Natural killer cell (primary cell): ENCODE measurements around the gene KCNA5. TPM values are rescaled to one million over a fixed set of nuclear protein-coding genes. Genes with fewer than 3 reads are reported as not detected.

Experiments
- ATAC-seq, 3 donors: fragments of 150-1000 bp in 2 of 3; fragments of 200-7000 bp in 1 of 3; cut with Tn5 transposase; 1 replicate in 1 of 3; 2 replicates in 2 of 3; pipeline ENCODE4 v1.10.0; 2021; ENCODE audit warnings: mild to moderate bottlenecking in 2 of 3, moderate library complexity in 2 of 3
- DNase-seq, 2 donors: peaks; one replicate each; pipeline versions ENCODE4 v3.0.0 to v3.0.0-alpha.2; 2013 to 2021; ENCODE audit warnings: mixed read lengths in 1 of 2
- H3K27ac ChIP-seq: one replicate; pipeline ENCODE4 v1.5.1; 2013; ENCODE audit warnings: mild to moderate bottlenecking, low read length
- H3K27me3 ChIP-seq: one replicate; pipeline ENCODE4 v1.6.1; 2013; ENCODE audit warnings: low read length; ENCODE audit not compliant: control insufficient read depth, insufficient read depth
- H3K36me3 ChIP-seq: one replicate; pipeline ENCODE4 v1.6.1; 2013; ENCODE audit warnings: low read length; ENCODE audit not compliant: control insufficient read depth, insufficient read depth
- H3K4me1 ChIP-seq: one replicate; pipeline ENCODE4 v1.6.1; 2013; ENCODE audit warnings: low read length; ENCODE audit not compliant: control insufficient read depth, insufficient read depth
- H3K4me3 ChIP-seq: one replicate; pipeline ENCODE4 v1.5.1; 2013; ENCODE audit warnings: low read length
- H3K9me3 ChIP-seq: one replicate; pipeline ENCODE4 v1.6.1; 2013; ENCODE audit warnings: low read length; ENCODE audit not compliant: control insufficient read depth, insufficient read depth
- H3K27ac Mint-ChIP-seq, 2 donors: one replicate each; pipeline ENCODE4 v1.8.0; 2022; ENCODE audit warnings: mild to moderate bottlenecking in 2 of 2, mixed read lengths in 2 of 2, moderate library complexity in 1 of 2
- H3K27me3 Mint-ChIP-seq, 2 donors: one replicate each; pipeline ENCODE4 v1.8.0; 2022; ENCODE audit warnings: low read depth in 2 of 2, mixed read lengths in 2 of 2
- H3K36me3 Mint-ChIP-seq: one replicate; pipeline ENCODE4 v1.8.0; 2022; ENCODE audit warnings: mixed read lengths
- H3K4me1 Mint-ChIP-seq, 2 donors: one replicate each; pipeline ENCODE4 v1.8.0; 2022; ENCODE audit warnings: mixed read lengths in 2 of 2
- H3K4me3 Mint-ChIP-seq: one replicate; pipeline ENCODE4 v1.8.0; 2022; ENCODE audit warnings: mild to moderate bottlenecking, moderate library complexity, mixed read lengths
- H3K9me3 Mint-ChIP-seq, 2 donors: one replicate each; pipeline ENCODE4 v1.8.0; 2022; ENCODE audit warnings: mixed read lengths in 2 of 2
- WGBS: methylation state at CpG from one replicate; pipeline ENCODE4 v1.1.7; 2013; ENCODE audit warnings: missing lambda C conversion rate; ENCODE audit not compliant: insufficient coverage; 5-methylcytosine and 5-hydroxymethylcytosine counted together
- intact Hi-C: fragments of 100-400 bp; cut with micrococcal nuclease; formaldehyde crosslinking; loops from one replicate; pipeline ENCODE4 v1.14.2; 2022
- total RNA-seq, 4 donors: library from RNA; stranded (reverse); fragments of 120-200 nt in 1 of 4; gene quantifications; one replicate each; pipeline versions ENCODE4 v1.2.3 to v1.2.4, GENCODE V29; 2013 to 2022
- TF ChIP-seq, protein P1 (sequence below): fragments of 200-600 bp; IDR thresholded peaks from one replicate; pipeline ENCODE4 v1.8.0; 2022; ENCODE audit warnings: antibody characterized with exemption

KCNA5 gene
- under 1 TPM in 1 of 3 donors, not detected in 2; 0.13 TPM for total RNA-seq
- total RNA-seq (2013): not detected

DNA sequence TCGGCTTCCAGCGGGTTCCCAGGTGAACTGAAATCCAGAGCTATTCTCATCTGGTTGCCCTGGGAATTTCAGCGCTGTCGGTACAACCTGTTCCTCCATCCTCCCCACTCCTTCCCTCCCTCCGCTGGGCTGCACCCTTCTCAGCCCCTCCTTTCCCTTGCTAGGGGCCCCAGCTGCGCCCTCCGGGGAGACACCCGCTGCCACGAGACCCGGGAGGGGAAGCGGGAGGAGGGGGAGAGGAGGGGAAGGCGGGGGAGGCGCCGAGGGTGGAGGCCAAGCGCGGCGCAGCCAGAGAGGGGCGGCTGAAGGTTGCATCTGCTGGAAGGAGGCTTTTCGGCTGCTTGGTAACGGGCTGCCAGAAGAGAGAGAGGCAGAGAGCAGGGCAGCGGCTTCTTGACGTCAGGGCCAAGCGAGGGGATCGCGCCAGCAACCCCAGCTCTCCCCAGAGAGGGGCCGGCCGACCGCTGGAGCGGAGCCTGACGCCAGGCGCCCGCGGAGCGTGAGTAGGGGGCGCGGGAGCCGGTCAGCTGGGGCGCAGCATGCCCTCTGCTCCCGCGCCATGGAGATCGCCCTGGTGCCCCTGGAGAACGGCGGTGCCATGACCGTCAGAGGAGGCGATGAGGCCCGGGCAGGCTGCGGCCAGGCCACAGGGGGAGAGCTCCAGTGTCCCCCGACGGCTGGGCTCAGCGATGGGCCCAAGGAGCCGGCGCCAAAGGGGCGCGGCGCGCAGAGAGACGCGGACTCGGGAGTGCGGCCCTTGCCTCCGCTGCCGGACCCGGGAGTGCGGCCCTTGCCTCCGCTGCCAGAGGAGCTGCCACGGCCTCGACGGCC lies at the start of gene KCNA5:
KCNA5 (plus strand) TSS at position 291 of the 831 bp plus-strand sequence; CDS start at position 560, 269 bp downstream.
- peaks cover 28 to 58% of the 10 kb centered on the region in 2 donors for H3K27me3 Mint-ChIP-seq
- Histone ChIP-seq H3K36me3 (no peaks in the 10 kb centered on the region), H3K4me3 (no peak within 1 kb of the TSS), H3K9me3 (no peaks in the 10 kb centered on the region), H3K4me1 (no peaks in the 10 kb centered on the region), H3K27me3 (peaks cover 2% of the 10 kb centered on the region), H3K27ac (no peak within 1 kb of the TSS)
- H3K4me3 Mint-ChIP-seq: no peak within 1 kb of the TSS
- WGBS: 5% methylated on average over 67 of the region's 68 CpGs
- H3K4me1 Mint-ChIP-seq: no peaks in the 10 kb centered on the region
- no peaks in the 10 kb centered on the region for H3K36me3 Mint-ChIP-seq
- no peaks in the 10 kb centered on the region for H3K9me3 Mint-ChIP-seq
- ATAC-seq (no peak), DNase-seq (no peak)
- intact Hi-C loops: no loop called here
- H3K27ac Mint-ChIP-seq: no peak within 1 kb of the TSS
- TF ChIP-seq, protein P1, sequence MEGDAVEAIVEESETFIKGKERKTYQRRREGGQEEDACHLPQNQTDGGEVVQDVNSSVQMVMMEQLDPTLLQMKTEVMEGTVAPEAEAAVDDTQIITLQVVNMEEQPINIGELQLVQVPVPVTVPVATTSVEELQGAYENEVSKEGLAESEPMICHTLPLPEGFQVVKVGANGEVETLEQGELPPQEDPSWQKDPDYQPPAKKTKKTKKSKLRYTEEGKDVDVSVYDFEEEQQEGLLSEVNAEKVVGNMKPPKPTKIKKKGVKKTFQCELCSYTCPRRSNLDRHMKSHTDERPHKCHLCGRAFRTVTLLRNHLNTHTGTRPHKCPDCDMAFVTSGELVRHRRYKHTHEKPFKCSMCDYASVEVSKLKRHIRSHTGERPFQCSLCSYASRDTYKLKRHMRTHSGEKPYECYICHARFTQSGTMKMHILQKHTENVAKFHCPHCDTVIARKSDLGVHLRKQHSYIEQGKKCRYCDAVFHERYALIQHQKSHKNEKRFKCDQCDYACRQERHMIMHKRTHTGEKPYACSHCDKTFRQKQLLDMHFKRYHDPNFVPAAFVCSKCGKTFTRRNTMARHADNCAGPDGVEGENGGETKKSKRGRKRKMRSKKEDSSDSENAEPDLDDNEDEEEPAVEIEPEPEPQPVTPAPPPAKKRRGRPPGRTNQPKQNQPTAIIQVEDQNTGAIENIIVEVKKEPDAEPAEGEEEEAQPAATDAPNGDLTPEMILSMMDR: no peak

DNA sequence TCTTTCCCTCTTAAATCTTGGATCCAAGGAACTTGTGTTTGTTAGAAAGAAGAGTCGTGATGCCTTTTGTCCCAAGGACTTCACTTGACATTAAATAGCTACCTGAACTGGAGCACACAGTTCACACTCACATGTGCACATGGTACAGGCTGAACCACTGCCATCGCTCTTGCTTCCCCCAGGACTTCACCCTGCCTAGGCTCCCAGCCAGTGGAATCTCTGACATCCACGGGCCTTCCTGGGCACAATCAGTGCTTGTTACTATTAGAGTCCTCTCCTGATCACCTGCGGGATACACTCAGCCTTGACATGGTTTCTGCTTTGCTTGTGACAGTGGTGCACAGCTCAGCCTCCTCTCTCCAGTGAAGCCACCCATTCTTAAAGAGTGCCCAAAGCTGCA lies 49.1 kb upstream of the KCNA5 start:
- intact Hi-C loops: no loop called here
- peaks cover 18 to 52% of the 10 kb centered on the region in 2 donors for H3K27me3 Mint-ChIP-seq
- DNase-seq (no peak), ATAC-seq (no peak)
- H3K36me3 Mint-ChIP-seq: no peaks in the 10 kb centered on the region
- H3K27ac ChIP-seq: no peak overlapping the region
- no peaks in the 10 kb centered on the region for H3K4me1 ChIP-seq
- H3K4me3 ChIP-seq: no peak overlapping the region
- WGBS: 84% methylated on average over 4 of the region's 4 CpGs
- no peaks in the 10 kb centered on the region for H3K4me1 Mint-ChIP-seq
- no peaks in the 10 kb centered on the region for H3K9me3 Mint-ChIP-seq
- no peaks in the 10 kb centered on the region for H3K27me3 ChIP-seq
- no peaks in the 10 kb centered on the region for H3K36me3 ChIP-seq
- TF ChIP-seq, protein P1: no peak
- no peaks in the 10 kb centered on the region for H3K9me3 ChIP-seq
- no peak overlapping the region for H3K27ac Mint-ChIP-seq
- H3K4me3 Mint-ChIP-seq: no peak overlapping the region

DNA sequence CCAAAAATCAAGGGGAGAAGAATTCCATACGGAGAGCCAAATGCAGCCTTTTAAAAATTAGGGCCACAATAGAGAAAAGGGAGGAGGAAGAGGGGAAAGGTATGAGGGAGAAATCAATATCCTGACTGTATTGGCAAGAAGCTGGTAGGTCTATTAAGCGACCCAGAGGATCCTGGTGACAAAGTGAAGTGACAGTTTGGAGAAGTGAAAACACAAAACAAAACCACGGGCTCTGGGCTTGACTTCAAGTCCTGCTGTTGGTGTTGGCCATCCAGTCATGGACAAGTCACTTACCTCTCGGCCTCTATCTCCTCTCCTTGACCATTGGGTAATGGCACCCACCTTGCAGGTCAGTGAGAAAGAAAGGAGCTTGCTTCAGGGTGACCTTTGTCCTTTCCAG lies 47.0 kb upstream of the KCNA5 start:
- no peaks in the 10 kb centered on the region for H3K4me1 Mint-ChIP-seq
- Histone ChIP-seq H3K27me3 (no peaks in the 10 kb centered on the region), H3K27ac (no peak overlapping the region), H3K4me3 (no peak overlapping the region), H3K4me1 (no peaks in the 10 kb centered on the region), H3K36me3 (no peaks in the 10 kb centered on the region), H3K9me3 (no peaks in the 10 kb centered on the region)
- intact Hi-C loops: no loop called here
- no peaks in the 10 kb centered on the region for H3K9me3 Mint-ChIP-seq
- no peak overlapping the region for H3K4me3 Mint-ChIP-seq
- 52% methylated on average over 4 of the region's 4 CpGs for WGBS
- TF ChIP-seq, protein P1: no peak
- H3K36me3 Mint-ChIP-seq: no peaks in the 10 kb centered on the region
- H3K27me3 Mint-ChIP-seq: peaks cover 14 to 47% of the 10 kb centered on the region in 2 donors
- no peak overlapping the region for H3K27ac Mint-ChIP-seq
- DNase-seq: no peak
- no peak for ATAC-seq
